HG03432 (cell line): Measurements from ENCODE around the gene FRMD3.

ENCODE experiments used
- ATAC-seq: cut with Tn5 transposase; IDR thresholded peaks from one replicate; pipeline ENCODE4 v1.9.1; 2021; ENCODE audit warnings: mild to moderate bottlenecking, moderate library complexity; ENCODE audit not compliant: unreplicated experiment

FRMD3 gene

GRCh38 chr9:83294816-83295215 lies 243.4 kb downstream of the FRMD3 start:
- no peak for ATAC-seq

- ATAC-seq: no peak
Measured at GRCh38 chr9:83291196-83291595, 247.0 kb downstream of the FRMD3 start.

GRCh38 chr9:83290692-83291091 lies 247.5 kb downstream of the FRMD3 start:
- no peak for ATAC-seq

GRCh38 chr9:83287021-83287420 lies 251.2 kb downstream of the FRMD3 start:
- no peak for ATAC-seq

GRCh38 chr9:83285445-83286225 lies 252.6 kb downstream of the FRMD3 start:
- no peak for ATAC-seq

GRCh38 chr9:83284746-83285145 lies 253.5 kb downstream of the FRMD3 start:
- ATAC-seq: no peak

- no peak for ATAC-seq
Measured at GRCh38 chr9:83283528-83283927, 254.7 kb downstream of the FRMD3 start.

GRCh38 chr9:83281306-83282255 lies 256.6 kb downstream of the FRMD3 start:
- peak; percentile 60 for ATAC-seq

- no peak for ATAC-seq
Measured at GRCh38 chr9:83280790-83281189, 257.4 kb downstream of the FRMD3 start.

GRCh38 chr9:83280268-83280667 lies 257.9 kb downstream of the FRMD3 start:
- ATAC-seq: no peak

GRCh38 chr9:83274787-83275186 lies 263.4 kb downstream of the FRMD3 start:
- no peak for ATAC-seq

- ATAC-seq: no peak
Measured at GRCh38 chr9:83271665-83272071, 266.5 kb downstream of the FRMD3 start.

GRCh38 chr9:83270116-83270515 lies 268.1 kb downstream of the FRMD3 start:
- ATAC-seq: no peak

- no peak for ATAC-seq
Measured at GRCh38 chr9:83267741-83268140, 270.5 kb downstream of the FRMD3 start.

- no peak for ATAC-seq
Measured at GRCh38 chr9:83266666-83267496, 271.3 kb downstream of the FRMD3 start.

- ATAC-seq: no peak
Measured at GRCh38 chr9:83266331-83266665, 271.9 kb downstream of the FRMD3 start.

GRCh38 chr9:83264315-83264714 lies 273.9 kb downstream of the FRMD3 start:
- ATAC-seq: no peak

- no peak for ATAC-seq
Measured at GRCh38 chr9:83259558-83259957, 278.6 kb downstream of the FRMD3 start.

- ATAC-seq: no peak
Measured at GRCh38 chr9:83257937-83258891, 280.0 kb downstream of the FRMD3 start.

GRCh38 chr9:83247732-83248131 lies 290.5 kb downstream of the FRMD3 start:
- peak; percentile 88 for ATAC-seq
